NCI-H2081 (cell line): ENCODE data around the gene AKAP6.
A peak's percentile ranks its signal among the peaks of the same experiment; 100 is the strongest.

Experiments
- DNase-seq, 2 experiments: peaks; one replicate each; lab custom pipeline; 2025; lab: John Stamatoyannopoulos, UW

Gene AKAP6

DNA sequence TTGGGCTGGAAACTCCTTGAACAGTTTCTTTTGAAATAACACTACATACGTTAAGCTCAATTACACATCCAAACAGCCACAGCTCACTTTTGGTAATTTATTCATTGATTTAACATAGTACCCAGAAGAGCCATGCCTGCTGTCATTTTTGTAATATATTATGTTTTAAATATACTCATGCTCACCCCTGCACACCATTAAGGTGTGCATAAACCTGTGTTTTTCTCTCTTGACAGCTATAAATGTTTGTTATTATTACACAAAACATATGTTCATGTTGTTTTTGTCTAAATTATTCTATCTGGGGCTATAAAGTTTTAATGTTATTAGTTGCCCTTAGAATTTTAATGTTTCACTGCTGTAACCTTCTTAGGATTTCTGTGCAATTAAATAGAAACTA is 296.1 kb downstream of the AKAP6 start:
- no peak for DNase-seq

DNA sequence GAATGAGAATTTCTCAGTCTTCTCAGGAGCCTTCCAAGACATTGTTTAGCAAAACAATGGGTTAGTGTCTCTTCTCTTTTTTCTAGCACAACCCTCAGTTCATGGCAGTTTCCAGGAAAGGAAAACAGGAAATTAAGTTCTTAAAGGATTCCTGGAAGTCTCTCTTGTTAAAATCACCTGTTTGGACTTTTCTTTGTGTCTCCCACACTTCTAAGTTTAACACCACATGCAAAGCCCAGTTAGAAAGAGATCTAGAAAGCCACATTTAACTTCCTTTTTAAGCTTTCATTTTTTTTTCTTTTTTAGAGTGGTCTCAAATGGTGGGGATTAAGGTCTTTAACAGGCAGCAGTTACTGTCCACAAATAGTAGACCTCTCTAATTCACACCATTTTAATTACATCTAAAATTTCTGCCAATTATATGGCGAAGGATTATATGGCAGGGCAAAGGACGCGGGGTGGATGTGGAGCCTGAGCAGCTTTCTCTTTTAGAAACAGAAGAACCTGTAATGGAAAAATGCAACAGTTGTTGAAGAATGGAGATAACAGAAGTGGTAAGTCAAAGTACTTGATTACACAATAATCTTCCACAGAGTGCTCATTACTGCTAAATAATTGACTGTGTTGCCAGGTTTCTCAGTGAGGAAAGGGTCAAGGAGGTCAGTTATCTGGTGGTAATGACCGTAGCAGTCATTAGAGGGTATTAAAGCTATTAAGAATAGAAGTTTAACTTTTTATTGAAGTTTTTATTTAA is 298.6 kb downstream of the AKAP6 start:
- no peak for DNase-seq

DNA sequence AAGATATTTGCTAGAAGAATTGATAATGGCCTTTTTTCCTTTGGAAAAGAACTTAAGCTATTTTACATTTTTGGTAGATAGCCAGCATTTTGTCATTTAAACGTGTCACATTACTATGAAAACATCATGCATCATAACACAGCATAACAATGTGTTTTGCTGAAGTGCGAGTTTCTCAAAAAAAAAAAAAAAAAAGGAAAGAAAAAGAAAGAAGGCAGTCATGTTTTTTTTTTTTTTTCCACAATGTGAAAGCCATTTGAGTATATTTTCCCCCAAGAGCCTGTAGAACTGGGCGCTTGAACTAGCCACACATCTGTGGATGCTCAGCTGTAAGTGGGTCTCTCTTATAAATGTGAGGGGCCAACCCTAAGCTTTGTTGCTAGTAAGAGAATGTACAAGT is 300.1 kb downstream of the AKAP6 start:
- no peak for DNase-seq

GRCh38 chr14:32630701-32631100 is 301.6 kb downstream of the AKAP6 start:
- DNase-seq, result no peak

DNA sequence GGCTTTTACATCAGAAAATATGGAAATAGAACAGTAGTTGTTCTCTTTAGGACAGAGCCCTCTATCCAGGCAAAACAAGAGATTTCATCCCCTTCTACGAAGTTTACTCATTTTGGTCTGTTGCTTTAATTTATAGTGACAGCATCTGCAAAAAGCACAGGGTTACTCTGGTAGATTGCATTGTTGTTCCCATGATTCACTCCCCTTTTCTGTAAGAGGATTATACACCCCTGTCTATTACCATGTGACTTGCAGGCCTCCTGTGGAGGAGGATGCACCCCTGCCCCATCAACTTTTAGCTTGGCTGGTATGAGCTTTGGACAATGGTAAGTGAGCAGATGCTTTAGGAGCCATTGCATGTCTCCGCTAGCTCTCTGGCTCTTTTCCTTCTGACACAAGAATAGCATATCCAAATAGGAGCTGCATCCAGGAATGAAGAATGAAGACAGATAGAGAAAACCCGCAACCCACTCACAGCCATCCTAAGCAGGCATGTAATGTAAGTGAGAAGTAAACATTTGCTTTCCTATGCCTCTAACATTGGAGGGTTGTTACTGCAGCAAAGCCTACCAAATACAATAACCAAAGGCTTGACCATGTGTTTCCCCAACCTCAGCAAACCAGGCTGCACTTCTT is 304.2 kb downstream of the AKAP6 start:
- DNase-seq, result no peak

- DNase-seq, result no peak
Measured at GRCh38 chr14:32633930-32634329, 304.8 kb downstream of the AKAP6 start.

GRCh38 chr14:32635061-32635719 is 306.1 kb downstream of the AKAP6 start:
- no peak for DNase-seq

DNA sequence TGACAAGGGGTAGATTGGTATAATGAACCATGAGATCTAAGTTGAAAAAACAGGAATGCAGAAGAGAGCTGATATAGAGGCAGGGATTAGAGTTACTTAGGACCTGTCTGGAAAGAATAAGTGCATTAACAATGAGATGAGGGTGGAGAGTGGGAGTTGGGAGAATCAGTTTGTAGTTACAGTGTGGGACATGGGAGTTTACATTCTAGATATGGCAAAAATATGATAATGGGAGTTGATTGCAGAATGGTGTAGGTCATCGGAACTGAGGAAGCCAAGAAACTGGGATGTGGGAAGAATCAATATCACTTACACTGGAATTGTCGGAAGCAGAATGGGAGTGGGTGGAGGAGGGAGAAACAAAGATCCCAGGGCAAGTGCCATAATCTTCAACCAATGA is 308.5 kb downstream of the AKAP6 start:
- no peak for DNase-seq

- DNase-seq, result no peak
Measured at GRCh38 chr14:32639208-32639607, 310.1 kb downstream of the AKAP6 start.

DNA sequence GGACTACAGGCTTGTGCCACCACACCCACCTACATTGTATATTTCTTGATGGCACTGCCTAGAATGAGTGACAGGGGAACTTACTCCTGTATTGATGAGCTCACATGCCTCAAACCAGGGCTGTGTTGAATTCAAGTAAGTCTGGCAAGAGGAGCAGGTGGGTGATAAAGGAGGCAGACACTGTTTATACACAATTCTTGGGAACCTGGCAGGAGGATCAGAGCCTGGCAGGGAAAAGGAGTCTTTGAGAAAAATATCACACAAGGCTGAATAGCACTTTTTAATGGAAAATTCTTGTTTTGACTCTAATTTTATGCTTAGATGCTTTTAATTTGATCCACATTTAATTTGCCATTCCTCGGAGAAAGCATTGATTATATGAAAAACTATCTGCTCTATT is 316.5 kb downstream of the AKAP6 start:
- DNase-seq, result no peak

DNA sequence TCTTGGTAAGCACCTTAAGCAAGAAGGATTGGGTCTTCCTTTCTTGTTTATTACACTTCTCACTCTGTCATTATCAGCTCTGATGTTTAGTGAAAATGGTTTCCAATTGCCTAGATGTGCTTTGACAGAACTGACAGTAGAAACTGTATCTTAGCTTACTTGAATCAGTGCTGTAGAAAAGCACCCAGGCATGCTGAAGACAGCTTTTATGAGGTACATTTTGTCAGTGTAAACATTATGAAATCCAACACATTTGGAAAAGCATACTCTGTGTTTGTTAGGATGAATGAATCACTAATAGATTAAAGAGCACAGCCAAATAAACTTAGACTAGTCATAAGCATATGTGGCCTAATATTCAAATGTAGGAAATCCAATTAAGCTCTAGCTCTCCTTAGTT is 319.3 kb downstream of the AKAP6 start:
- DNase-seq, result no peak

DNA sequence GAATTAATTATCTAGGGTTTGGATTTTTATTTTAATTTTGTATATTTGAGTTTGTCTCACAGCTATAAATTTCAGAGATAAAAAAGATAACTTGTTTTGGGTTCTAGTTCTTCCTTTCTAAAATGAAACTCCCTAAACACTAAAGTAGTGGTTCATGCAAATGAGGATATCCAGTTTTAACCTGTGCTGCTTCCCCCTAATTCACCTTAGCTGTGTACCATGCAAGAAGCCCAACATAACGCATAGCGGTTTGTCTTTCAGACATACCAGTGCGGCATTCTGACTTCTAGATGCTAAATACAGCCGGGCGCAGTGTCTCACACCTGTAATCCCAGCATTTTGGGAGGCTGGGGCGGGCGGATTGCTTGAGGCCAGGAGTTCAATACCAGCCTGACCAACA is 320.9 kb downstream of the AKAP6 start:
- DNase-seq, result no peak

DNA sequence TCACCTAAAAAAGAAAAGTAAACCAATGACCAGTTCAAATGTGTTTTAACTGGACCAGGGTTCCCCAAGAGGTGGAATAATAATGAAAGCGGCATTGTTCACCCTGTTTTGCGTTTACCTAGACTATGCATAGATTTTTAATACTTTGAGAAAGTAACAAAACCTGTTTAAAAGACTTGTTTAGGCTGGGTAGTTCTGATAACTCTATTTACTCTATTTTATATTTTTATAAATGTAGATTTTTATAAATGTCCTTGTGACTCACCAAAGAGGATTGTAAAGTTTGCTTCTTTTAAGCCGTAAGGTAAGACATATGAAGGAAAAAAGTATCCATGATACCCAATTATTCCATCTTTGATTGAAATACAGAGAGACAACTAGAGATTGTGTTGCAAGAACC is 321.6 kb downstream of the AKAP6 start:
- no peak for DNase-seq

- no peak for DNase-seq
Measured at GRCh38 chr14:32654106-32654505, 325.0 kb downstream of the AKAP6 start.

- DNase-seq, result no peak
Measured at GRCh38 chr14:32656601-32657000, 327.5 kb downstream of the AKAP6 start.

DNA sequence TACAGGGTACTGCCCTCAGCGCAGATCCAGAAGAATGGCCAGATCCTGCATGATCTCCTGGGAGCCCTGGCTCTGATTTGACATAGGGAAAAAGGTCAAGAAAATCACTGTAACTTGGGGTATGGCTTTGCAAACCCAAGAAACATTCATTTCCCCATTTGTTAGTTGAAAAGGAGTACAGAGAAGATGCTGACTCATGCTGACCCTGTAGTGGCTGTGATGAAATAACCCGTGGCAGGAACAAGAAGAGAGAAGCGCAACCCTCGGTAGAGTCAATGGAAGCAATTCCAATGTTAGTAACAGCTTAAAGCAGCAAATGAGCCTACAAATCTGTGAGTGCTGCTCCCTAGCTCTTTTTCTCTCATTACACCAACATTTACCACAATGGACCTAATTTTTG is 328.0 kb downstream of the AKAP6 start:
- DNase-seq, result no peak

GRCh38 chr14:32661216-32661615 is 332.1 kb downstream of the AKAP6 start:
- DNase-seq, result no peak

- no peak for DNase-seq
Measured at GRCh38 chr14:32662211-32662610, 333.1 kb downstream of the AKAP6 start.

GRCh38 chr14:32666308-32666707 is 337.2 kb downstream of the AKAP6 start:
- no peak for DNase-seq

- DNase-seq, result peak in 1 of 2 experiments; percentile 8
Measured at GRCh38 chr14:32667287-32667686, 338.2 kb downstream of the AKAP6 start.

DNA sequence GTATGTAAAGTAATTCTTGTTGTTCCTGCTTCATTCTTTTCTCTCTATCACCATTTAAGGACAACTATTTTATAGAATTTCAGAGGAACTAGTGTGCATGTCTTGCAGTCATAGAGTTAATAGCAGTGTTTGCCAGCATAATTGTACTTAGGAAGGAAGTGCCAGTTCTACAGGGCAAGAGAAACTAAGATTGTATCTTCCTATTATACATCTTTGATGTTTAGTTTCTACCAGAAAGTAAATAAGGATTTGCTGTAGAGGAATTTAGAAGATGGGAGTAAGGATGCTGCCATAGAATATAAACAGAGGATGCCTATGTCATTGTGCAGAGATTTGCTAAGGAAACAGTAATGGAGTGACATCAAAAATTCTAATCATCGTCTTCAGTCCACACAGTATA is 338.7 kb downstream of the AKAP6 start:
- no peak for DNase-seq

DNA sequence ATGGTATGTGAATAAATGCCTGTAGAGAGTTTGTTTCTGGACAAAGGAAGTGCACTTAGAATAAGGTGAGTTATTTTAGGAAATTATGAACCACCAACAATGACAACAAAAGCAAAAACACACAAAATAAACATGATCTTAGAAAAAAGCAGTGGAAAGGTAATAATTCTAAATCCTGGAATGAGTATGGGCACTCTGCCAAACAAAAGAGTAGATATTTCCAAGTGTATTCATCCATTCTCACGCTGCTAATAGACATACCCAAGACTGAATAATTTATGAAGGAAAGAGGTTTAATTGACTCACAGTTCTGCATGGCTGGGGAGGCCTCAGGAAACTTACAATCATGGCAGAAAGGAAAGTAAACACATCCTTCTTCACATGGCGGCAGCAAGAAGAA is 340.3 kb downstream of the AKAP6 start:
- DNase-seq, result peak in 1 of 2 experiments; percentile 3

DNA sequence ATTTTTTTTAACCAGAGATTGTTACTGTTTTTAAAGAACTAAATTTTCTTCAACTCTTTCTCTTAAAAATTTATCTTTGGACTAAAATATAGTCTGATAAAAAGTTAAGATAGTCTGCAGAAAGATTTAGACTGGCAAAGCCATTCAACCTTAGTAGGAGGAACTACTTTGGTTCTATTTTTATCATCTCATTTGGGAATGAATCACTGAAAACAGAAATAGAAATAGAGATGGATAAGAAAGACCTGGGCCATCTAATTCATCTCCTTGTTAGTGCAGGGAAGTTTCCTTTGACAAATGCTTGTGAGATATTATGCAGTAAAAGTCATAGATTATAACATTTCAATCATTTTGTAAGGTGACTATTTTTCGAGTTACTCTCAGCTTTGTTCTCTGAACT is 346.3 kb downstream of the AKAP6 start:
- DNase-seq, result no peak
